Fibroblast of pulmonary artery (primary cell): ENCODE data around the gene GPR160.

Experiments
- DNase-seq: peaks from one replicate; pipeline ENCODE4 v3.0.0-alpha.2; 2010; ENCODE audit warnings: low read depth
- H3K4me3 ChIP-seq: replicated peaks from 2 replicates; pipeline ENCODE4 v1.5.1; 2011; ENCODE audit warnings: low read depth, mild to moderate bottlenecking, control low read depth, low read length, moderate library complexity
- CTCF ChIP-seq: IDR thresholded peaks from 2 replicates; pipeline ENCODE4 v1.5.1; 2011; ENCODE audit warnings: mild to moderate bottlenecking, control low read depth, low read length, inconsistent platforms; ENCODE audit errors: missing control alignments

Gene GPR160

DNA sequence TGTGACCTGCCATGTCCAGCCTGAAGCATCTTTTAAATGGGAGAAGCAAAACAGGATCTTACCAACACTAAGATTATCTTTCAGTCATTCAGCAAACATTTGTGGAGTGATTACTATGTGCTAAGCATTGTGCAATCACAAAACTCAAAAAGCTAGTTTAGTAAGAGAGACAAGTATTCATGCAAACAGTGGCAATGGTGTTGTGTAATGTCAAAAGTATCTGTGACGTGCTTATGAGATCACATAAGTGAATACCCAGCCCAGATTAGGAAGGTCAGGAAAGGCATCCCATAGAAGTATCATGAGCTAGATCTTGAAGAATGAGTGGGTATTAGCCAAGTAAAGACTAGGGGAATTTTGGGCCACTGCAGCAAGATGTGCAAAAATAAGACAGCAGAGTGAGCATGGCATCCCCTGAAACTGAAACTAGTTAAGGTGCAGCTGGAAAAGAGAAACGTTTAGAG, 39.1 kb upstream of the GPR160 start:
- no peak overlapping the region for H3K4me3 ChIP-seq
- peak; percentile 89 for DNase-seq
- TF ChIP-seq CTCF = no peak

DNA sequence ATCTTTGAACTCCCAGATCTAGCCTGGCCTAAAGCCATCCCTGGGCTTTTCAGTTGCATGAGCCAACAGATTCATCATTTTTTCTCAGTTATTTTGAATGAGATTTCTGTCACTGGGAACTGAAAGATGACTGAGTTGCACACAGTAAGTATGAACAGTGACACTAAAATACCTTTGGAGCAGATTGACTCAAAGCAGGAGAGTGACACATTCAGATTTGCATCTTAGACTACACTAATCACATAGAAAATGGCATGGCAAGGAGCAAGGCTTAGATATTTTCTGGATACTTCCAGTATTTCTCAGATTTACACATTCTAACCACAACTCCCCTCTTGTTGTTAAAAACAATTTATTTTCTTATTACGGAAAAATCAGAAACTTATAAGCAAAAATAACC, 38.4 kb upstream of the GPR160 start:
- no peak for DNase-seq

DNA sequence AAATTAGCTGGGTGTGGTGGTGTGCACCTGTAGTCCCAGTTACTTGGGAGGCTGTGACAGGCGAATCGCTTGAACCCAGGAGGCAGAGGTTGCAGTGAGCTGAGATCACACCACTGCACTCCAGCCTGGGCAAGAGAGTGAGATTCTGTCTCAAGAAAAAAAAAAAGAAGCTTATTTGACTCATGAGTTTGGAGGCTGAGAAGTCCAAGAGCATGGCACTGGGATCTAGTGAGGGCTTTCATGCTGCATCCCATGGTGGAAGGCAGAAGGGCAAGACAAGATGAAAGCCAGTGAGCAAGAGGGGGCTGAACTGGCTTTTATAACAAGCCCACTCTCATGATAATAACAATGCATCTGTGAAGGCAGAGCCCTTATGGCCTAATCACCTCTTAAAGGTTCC, 37.7 kb upstream of the GPR160 start:
- no peak for TF ChIP-seq CTCF
- no peak overlapping the region for H3K4me3 ChIP-seq
- no peak for DNase-seq

More for the DNA sequence above, 38.4 kb upstream of the GPR160 start:
- no peak for TF ChIP-seq CTCF
- no peak overlapping the region for H3K4me3 ChIP-seq

DNA sequence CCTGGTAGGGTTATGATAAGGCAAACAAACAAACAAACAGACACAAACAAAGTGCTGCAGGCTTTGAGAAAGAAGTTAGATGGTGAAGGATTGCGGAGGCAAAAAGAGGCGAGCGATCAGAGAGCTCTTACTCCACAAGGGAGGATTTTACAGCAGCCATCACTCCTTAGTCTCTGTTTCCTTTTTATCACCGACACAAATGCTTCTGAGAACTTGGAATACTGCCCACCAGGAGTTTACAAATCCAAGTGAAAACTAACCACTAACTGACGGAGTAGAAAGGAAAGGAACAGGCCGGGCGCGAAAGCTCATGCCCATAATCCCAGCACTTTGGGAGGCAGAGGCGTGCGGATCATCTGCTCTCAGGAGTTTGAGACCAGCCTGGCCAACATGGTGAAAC, 35.6 kb upstream of the GPR160 start:
- TF ChIP-seq CTCF = no peak
- no peak for DNase-seq
- no peak overlapping the region for H3K4me3 ChIP-seq

DNA sequence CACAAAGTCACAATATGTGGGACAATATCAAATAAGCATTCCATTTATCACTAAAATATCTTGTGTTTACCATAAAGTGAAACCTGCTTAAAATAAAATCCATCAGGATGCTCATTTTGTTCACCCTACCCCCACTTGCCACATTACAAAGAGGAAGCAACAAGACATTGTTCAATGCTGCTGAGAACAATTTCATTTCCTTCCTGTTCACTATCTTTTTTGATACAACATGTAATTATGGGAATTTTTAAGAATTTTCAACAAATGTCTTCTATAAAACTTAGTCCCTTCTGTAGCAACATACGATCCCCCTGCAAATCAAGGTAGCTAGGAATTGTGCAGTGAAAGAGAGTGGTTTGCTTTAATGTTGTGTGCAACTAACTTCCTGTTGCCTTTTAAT, 34.9 kb upstream of the GPR160 start:
- H3K4me3 ChIP-seq = no peak overlapping the region

DNA sequence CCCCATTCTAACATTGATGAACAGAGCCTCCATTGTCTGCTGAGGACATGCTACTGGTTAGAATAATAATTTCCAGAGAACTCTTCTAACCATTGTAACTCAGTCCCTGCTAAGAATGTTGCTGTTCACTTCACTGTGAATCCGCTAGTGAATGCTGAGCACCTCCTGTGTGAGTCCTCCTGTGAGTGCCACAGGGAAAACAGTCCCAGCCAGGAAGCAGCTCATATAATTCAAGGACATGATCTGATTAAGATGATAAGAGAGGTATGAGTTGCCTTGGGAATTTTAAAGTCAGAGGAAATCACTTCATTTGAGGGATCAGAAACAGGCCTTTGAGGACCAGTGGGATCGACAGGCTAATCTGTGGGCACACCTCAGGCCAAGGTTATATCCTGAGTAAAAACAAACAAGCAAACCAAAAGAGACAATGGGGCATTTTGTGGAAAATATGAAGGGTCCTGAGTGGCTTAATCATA, 33.9 kb upstream of the GPR160 start:
- TF ChIP-seq CTCF = no peak
- H3K4me3 ChIP-seq = no peak overlapping the region
- DNase-seq = no peak

More for the DNA sequence above, 34.9 kb upstream of the GPR160 start:
- peak; percentile 14 for DNase-seq
- no peak for TF ChIP-seq CTCF

- H3K4me3 ChIP-seq = no peak overlapping the region
- DNase-seq = peak; percentile 84
- TF ChIP-seq CTCF = no peak
Measured at GRCh38 chr3:170007031-170007663, 30.6 kb upstream of the GPR160 start.
